SH-SY5Y (cell line): ENCODE results near the gene CSF1R.

Experiments
- GATA2 ChIP-seq: IDR thresholded peaks from 2 replicates; pipeline ENCODE4 v1.6.1; 2011; ENCODE audit warnings: mild to moderate bottlenecking, low read depth, low read length
- GATA3 ChIP-seq: IDR thresholded peaks from 2 replicates; pipeline ENCODE4 v1.6.1; 2011; ENCODE audit warnings: low read depth, mild to moderate bottlenecking, low read length, moderate library complexity

DNA sequence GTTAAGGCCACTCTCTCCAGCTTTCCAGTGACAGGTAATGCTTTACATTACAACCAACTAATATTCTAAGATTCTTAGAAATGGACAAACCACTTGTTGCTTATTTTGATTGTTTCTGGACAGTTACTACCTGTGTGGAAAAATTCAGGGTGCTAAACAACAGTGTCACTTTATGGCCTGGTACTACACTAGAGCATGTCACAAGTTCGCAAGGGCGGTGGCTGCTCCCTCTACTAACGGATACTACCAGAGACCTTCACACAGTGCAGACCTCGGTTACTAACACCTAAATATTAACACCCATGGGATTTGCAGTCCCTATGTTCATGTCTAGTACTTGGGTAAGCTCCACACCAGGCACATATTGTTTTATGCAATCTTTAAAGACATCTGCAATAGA lies 72.4 kb downstream of the CSF1R start:
- TF ChIP-seq GATA3 (no peak), GATA2 (no peak)
